Measurements from ENCODE around the gene GPRC5D.

Gene GPRC5D

DNA sequence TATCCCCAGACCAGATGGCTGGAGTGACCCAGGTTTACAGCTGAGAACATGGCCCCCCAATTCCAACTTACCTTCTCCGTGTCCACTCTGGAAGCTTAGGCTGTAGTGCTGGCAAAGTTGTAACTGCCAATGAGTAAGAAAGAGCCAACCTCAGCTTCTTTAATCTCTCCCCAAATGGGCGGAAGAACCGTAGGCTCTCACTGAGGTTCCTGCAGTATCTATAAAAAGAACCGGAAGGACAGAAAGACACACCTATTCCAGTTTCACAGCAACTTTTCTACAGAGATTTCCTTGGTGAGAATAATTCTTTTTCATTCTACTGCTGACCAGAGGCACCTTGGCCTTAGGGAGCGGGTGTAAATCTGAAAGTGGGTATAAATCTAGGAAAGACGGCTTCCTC is at the start of gene GPRC5D:
Gene GPRC5D (minus strand): TSS at position 135 of the 400 bp plus-strand sequence. CDS start 1,786 bp downstream, outside the sequence.
- no peaks in the 10 kb centered on the region for H3K4me1 Mint-ChIP-seq (ENCODE audit: low read depth)
- H3K36me3 Mint-ChIP-seq: no peaks in the 10 kb centered on the region
- no peaks in the 10 kb centered on the region for H3K9me3 Mint-ChIP-seq (ENCODE audit: low read depth)
- H3K27ac Mint-ChIP-seq: no peak within 1 kb of the TSS
- no peak within 1 kb of the TSS for H3K4me3 Mint-ChIP-seq
- H3K27me3 Mint-ChIP-seq: no peaks in the 10 kb centered on the region

DNA sequence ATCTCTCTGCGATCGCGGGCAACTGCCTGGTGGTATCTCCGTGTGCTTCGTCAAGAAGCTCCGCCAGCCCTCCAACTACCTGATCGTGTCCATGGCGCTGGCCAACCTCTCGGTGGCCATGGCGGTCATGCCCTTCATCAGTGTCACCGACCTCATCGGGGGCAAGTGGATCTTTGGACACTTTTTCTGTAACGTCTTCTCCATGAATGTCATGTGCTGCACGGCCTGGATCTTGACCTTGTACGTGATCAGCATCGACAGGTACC is 49.7 kb upstream of the GPRC5D start:
- peaks cover 33% of the 10 kb centered on the region for H3K4me1 Mint-ChIP-seq (ENCODE audit: low read depth)
- H3K27me3 Mint-ChIP-seq: peaks cover 11% of the 10 kb centered on the region
- no peaks in the 10 kb centered on the region for H3K9me3 Mint-ChIP-seq (ENCODE audit: low read depth)
- peak overlapping the region; percentile 47 for H3K27ac Mint-ChIP-seq
- H3K36me3 Mint-ChIP-seq: no peaks in the 10 kb centered on the region
- peak overlapping the region; percentile 90 for H3K4me3 Mint-ChIP-seq

DNA sequence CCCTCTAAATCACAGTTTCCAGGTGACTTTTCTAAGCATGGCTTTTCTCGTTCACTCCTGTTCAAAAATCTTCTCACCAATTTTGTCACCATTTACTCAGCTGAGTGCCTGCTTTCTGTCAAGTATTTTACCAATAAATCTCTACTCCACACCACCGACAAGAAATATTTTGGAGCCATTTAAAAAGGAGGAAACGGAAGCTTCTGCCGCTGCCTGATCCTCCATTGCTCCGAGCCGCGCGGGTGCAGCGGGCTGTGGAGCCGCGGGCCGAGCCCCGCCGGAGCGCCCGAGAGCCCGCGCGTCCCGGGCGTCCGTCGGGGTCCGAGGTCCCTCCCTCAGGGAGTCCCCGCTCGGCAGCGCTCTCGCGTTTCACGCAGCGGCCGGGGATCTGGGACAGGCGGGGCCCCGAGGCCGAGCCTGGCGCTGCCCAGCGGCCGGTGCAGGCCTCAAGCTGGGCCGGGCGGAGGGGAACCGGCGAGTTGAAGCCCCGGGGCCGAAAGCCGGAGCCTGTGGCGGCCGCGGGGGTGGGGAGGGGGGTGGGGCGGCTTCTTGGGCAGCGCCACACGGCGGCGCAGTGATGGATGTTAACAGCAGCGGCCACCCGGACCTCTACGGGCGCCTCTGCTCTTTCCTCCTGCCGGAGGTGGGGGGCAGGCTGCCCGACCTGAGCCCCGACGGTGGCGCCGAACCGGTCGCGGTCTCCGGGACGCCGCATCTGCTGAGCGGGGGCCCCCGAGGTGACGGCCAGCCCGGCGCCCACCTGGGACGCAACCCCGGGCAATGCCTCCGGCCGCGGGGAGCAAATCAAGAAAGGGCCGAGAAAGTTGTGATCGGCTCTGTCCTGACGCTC is 49.2 kb upstream of the GPRC5D start:
- H3K27me3 Mint-ChIP-seq: peaks cover 11% of the 10 kb centered on the region
- peak overlapping the region; percentile 94 for H3K4me3 Mint-ChIP-seq
- no peak overlapping the region for H3K27ac Mint-ChIP-seq
- H3K36me3 Mint-ChIP-seq: no peaks in the 10 kb centered on the region
- H3K4me1 Mint-ChIP-seq (ENCODE audit: low read depth): peaks cover 34% of the 10 kb centered on the region
- no peaks in the 10 kb centered on the region for H3K9me3 Mint-ChIP-seq (ENCODE audit: low read depth)

DNA sequence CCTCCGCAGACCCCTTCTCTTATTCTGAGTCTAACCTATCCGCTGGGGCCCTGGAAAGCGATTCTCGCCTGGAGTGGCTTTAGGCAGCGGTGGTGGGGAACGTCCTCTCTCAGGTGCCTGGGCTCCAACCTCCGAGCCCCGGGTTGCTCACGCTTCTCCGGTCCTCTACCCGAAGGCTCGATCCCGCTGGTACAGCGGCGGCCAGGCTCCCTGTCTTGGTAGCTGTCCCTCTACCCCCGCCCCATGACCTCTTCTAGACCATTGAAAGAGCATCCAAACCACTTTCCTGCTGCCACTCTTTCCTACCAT is 48.6 kb upstream of the GPRC5D start:
- no peaks in the 10 kb centered on the region for H3K36me3 Mint-ChIP-seq
- no peak overlapping the region for H3K27ac Mint-ChIP-seq
- H3K9me3 Mint-ChIP-seq (ENCODE audit: low read depth): no peaks in the 10 kb centered on the region
- H3K4me3 Mint-ChIP-seq: peak overlapping the region; percentile 94
- H3K4me1 Mint-ChIP-seq (ENCODE audit: low read depth): peaks cover 34% of the 10 kb centered on the region
- H3K27me3 Mint-ChIP-seq: peaks cover 11% of the 10 kb centered on the region

DNA sequence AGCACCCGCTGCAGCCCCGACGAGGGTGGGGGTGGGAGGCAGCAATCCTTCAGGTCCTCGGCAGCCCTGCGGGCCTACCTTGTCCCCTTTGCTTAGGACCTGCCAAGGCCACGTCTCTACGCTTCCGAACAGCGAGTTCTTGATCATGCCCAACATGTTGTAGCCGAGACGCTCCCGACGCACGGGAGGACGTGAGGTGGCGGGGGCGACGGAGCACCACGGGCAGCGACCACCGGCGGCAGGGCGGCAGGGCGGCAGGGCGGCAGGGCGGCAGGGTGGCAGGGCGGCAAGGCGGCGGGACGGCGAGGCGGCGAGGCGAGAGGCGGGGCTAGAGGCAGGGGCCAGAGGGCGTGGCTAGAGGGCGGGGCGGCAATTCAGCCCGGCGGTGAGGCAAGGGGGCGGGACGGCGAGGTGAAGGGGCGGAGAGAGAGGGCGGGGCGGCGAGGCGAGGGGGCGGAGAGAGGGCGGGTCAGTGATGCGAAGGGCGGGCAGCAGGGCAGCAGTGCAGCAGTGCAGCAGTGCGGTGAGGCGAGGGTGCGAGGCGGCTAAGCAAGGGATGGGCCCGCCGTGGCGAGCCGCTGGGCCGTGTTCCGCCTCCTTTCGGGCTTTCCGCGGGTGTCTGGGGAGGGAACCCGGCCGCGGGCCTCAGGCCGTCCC is 48.1 kb upstream of the GPRC5D start, which contains the start of gene HEBP1:
Gene HEBP1 (minus strand): TSS at position 307 of the 657 bp plus-strand sequence. CDS start 151 bp downstream, at position 156.
- H3K4me1 Mint-ChIP-seq (ENCODE audit: low read depth): peaks cover 34% of the 10 kb centered on the region
- no peaks in the 10 kb centered on the region for H3K9me3 Mint-ChIP-seq (ENCODE audit: low read depth)
- H3K27me3 Mint-ChIP-seq: peaks cover 11% of the 10 kb centered on the region
- peak within 1 kb of the TSS; percentile 94 for H3K4me3 Mint-ChIP-seq
- no peaks in the 10 kb centered on the region for H3K36me3 Mint-ChIP-seq
- peak within 1 kb of the TSS; percentile 22 for H3K27ac Mint-ChIP-seq

DNA sequence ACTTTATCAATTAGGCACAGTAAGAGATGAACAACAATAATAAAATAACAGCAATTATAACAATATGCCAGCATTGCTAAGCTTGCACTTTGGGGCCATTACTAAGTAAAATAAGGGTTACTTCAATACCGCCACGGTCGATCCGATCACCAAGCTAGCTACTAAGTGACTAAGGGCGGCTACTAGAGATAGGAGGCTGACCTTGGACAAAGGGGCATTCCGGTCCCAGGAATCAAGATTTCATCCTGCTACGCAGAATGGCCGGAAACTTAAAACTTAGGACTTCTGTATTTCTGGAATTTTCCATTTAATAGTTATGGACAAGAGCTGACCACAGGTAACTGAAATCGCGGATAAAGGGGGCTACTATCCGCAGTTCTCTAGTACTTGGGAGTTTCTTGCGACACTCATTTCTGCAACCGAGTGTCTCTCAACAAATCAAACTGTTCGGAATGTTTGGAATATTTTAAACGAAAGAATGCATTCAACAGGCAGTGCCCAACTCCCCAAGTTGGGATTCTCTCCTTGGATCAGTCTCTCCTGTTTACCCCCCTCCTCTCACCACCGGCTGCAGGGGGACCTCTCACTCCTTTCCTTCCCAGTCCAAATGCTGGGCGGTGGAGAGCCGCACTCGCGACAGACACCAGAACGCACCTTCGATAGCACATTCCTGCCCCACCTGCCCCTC is 47.4 kb upstream of the GPRC5D start:
- Mint-ChIP-seq H3K4me3 (peak overlapping the region; percentile 94), H3K27ac (peak overlapping the region; percentile 22), H3K4me1 (ENCODE audit: low read depth) (peaks cover 34% of the 10 kb centered on the region)

DNA sequence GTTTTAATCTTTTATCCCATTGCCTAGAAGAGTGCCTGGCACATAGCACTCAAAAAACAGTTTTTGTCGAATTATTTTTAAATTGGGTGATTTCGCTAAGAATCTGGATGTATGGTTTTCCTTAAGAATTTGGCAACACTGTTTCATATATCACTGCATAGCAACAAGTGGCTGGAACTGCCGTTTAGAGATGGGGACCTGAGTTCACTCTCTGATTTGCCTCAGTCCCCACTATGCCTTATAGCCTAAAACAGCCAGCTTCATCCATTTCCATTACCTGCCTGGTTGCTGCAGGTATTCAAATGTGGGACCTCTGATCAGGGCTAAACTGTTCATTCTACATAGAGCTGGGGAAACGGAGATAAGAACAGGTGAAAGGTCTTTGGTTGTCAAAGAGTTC is 46.3 kb upstream of the GPRC5D start:
- H3K4me3 Mint-ChIP-seq: peak overlapping the region; percentile 94
- peaks cover 4% of the 10 kb centered on the region for H3K9me3 Mint-ChIP-seq (ENCODE audit: low read depth)
- H3K36me3 Mint-ChIP-seq: peaks cover 7% of the 10 kb centered on the region
- H3K27ac Mint-ChIP-seq: no peak overlapping the region
- peaks cover 38% of the 10 kb centered on the region for H3K4me1 Mint-ChIP-seq (ENCODE audit: low read depth)
- H3K27me3 Mint-ChIP-seq: peaks cover 6% of the 10 kb centered on the region

More for the DNA sequence above, 47.4 kb upstream of the GPRC5D start:
- Mint-ChIP-seq H3K36me3 (no peaks in the 10 kb centered on the region), H3K9me3 (ENCODE audit: low read depth) (no peaks in the 10 kb centered on the region), H3K27me3 (peaks cover 8% of the 10 kb centered on the region)

DNA sequence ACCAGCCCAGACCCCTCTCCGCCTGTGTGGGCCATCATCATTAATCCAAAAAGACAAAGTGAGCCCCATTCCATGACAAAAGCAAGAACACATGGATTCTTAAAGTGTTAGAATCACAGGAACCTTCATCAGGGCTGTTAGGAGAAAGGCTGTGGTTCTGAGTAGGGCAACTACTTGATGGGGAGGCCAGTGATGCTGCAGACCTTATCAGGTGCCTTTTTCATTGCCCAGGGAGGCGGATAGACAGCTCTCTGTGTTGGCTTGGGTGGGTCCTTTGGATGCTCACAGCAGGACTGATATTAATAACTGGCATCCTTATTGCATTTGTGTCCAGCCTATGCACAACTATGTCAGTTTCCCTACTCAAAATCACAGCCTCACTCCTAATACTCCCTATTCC is 45.8 kb upstream of the GPRC5D start:
- Mint-ChIP-seq H3K9me3 (ENCODE audit: low read depth) (peaks cover 5% of the 10 kb centered on the region), H3K27ac (no peak overlapping the region), H3K4me3 (no peak overlapping the region), H3K36me3 (peaks cover 7% of the 10 kb centered on the region), H3K4me1 (ENCODE audit: low read depth) (peaks cover 44% of the 10 kb centered on the region), H3K27me3 (peaks cover 6% of the 10 kb centered on the region)

DNA sequence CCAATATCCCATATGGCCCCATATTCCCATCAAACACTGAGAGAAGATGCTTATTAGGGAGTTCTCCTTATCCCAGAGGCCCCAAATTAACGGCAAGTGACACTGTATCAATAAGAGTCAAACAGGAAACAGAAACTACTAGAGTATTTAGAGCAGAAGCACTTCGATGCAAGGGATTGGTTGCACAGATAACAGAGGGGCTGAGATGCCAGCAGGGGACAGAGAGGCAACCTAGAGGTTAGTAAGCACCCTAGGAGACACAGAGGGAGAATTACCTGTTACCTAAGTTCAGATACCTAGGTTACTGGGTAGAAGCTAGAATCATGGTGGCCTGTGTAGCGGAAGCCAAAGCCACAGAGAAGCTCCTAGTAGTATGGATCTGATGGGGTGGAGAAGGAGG is 45.2 kb upstream of the GPRC5D start:
- Mint-ChIP-seq H3K27me3 (peaks cover 3% of the 10 kb centered on the region), H3K27ac (no peak overlapping the region), H3K4me3 (no peak overlapping the region), H3K4me1 (ENCODE audit: low read depth) (peaks cover 46% of the 10 kb centered on the region), H3K36me3 (peaks cover 7% of the 10 kb centered on the region), H3K9me3 (ENCODE audit: low read depth) (peaks cover 5% of the 10 kb centered on the region)

DNA sequence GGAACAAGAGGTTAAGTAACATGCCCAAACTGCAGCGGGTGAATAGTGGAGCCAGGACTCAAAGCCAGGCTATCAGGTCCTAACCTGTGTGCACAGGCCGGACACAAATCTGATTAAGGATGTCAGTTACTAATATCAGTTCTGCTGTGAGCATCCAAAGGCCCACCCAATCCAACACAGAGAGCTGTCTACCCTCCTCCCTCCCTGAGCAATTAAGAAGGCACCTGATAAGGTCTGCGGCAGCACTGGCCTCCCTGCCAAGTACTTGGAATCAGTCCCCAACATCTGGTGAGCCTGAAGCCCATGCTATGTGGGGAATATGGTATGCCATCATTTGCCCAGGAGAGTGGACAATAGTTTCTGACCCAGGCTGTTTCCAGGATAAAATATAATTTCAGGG is 44.2 kb upstream of the GPRC5D start:
- Mint-ChIP-seq H3K4me1 (ENCODE audit: low read depth) (peaks cover 40% of the 10 kb centered on the region), H3K27ac (no peak overlapping the region)

DNA sequence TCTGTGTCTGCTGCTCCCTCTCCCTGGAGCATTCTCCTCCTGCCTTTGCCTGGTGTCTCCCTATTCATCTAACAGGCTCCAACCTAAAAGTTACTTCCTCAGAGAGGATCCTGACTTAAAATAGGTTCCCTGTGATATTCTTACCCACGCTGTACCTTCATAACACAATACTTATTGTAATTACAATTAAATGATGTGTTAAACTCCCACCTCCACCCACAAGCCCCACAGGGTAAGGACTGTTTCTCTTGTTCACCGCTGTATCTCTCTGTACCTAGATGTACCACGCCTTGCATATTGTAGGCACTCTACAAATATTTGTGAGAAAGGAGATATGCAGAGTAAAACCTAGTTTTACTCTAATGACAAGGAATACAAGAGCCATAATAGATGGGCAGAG is 43.1 kb upstream of the GPRC5D start:
- Mint-ChIP-seq H3K4me1 (ENCODE audit: low read depth) (peaks cover 38% of the 10 kb centered on the region), H3K9me3 (ENCODE audit: low read depth) (peaks cover 5% of the 10 kb centered on the region), H3K4me3 (no peak overlapping the region), H3K27me3 (no peaks in the 10 kb centered on the region), H3K27ac (no peak overlapping the region), H3K36me3 (peaks cover 7% of the 10 kb centered on the region)

More for the DNA sequence above, 44.2 kb upstream of the GPRC5D start:
- peaks cover 7% of the 10 kb centered on the region for H3K36me3 Mint-ChIP-seq
- peaks cover 5% of the 10 kb centered on the region for H3K9me3 Mint-ChIP-seq (ENCODE audit: low read depth)
- no peak overlapping the region for H3K4me3 Mint-ChIP-seq
- H3K27me3 Mint-ChIP-seq: no peaks in the 10 kb centered on the region

DNA sequence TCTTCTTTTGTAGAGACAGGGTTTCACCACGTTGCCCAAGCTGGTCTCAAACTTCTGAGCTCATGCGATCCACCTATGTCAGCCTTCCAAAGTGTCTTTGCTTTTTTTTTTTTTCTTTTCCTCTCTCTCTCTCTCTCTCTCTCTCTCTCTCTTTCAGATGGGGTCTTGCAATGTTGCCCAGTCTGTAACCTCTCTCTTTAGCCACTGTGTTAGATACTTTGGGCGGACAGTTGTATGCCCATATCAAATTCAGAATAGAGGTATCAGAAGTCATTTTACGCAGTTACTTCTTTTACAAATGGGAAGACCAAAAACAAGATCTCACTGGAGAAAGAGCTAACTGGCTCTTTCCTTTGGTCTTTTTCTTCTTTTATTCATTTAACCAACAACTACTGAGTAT is 41.4 kb upstream of the GPRC5D start:
- no peak overlapping the region for H3K4me3 Mint-ChIP-seq
- peaks cover 25% of the 10 kb centered on the region for H3K4me1 Mint-ChIP-seq (ENCODE audit: low read depth)
- no peak overlapping the region for H3K27ac Mint-ChIP-seq
- peaks cover 5% of the 10 kb centered on the region for H3K9me3 Mint-ChIP-seq (ENCODE audit: low read depth)
- H3K27me3 Mint-ChIP-seq: no peaks in the 10 kb centered on the region
- peaks cover 7% of the 10 kb centered on the region for H3K36me3 Mint-ChIP-seq

DNA sequence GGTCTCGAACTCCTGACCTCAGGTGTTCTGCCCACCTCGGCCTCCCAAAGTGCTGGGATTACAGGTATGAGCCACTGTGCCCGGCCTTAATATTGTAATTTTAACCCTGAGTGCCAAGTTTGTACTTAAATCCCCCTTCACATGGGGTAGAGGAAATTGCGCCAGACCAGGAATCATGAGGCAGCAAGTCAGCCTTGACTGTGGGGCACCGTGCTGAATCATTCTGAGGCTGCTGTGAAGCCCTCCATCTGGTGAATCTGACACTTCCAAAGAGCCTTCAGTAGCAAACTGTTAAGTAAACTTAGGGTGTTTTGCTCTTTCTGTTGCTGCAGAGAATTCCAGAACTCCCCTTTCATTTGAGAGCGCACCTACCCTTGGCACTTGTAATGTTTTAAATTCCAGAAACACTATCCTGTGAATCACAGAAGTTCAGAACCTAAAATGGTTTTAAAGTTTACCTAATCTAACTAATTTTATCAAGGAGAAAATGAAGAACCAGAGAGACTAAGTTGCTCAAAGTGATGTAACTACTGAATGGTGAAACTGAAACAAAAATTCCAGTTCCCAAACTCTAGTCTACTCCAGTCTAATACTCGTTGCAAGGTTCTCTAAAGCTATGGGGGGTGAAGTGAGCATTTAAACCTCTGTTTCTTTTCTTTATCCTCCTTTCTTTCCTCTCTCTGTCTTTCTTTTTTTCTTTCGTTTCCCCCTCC is 40.6 kb upstream of the GPRC5D start:
- Mint-ChIP-seq H3K27me3 (no peaks in the 10 kb centered on the region), H3K9me3 (ENCODE audit: low read depth) (peaks cover 5% of the 10 kb centered on the region), H3K4me1 (ENCODE audit: low read depth) (peaks cover 19% of the 10 kb centered on the region), H3K27ac (no peak overlapping the region), H3K36me3 (peaks cover 7% of the 10 kb centered on the region), H3K4me3 (no peak overlapping the region)

DNA sequence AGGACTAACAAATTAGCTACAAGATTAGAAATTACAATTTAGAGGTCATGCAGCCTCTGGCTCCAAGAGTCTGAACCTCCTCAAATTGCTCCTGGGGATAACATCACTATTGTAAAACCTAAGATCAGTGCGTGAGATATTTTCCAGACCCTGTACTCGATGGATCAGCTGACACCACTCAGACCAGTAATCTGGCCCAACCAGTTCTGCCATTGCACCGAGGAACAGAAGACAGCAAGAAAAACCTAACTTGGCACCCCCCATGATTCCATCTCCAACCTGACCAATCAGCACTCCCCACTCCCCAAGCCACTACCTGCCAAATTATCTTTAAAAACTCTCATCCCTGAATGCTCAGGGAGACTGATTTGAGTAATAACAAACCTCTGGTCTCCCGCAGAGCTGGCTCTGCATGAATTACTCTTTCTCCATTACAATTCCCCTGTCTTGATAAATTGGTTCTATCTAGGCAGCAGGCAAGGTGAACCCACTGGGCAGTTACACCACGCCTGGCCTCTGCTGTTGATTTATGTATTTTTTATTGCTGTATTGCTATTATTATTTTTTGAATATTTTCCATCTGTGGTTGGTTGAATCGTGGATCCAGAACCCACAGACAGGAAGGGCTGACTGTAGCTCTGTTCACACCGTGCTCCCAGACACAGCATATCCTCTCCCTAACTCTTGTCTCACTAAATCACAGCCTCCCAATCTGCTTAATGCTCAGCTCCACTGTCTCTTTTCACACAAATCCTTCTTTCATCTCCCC is 38.9 kb upstream of the GPRC5D start:
- Mint-ChIP-seq H3K9me3 (ENCODE audit: low read depth) (peaks cover 5% of the 10 kb centered on the region), H3K27ac (no peak overlapping the region), H3K27me3 (no peaks in the 10 kb centered on the region), H3K4me3 (no peak overlapping the region), H3K36me3 (peaks cover 10% of the 10 kb centered on the region), H3K4me1 (ENCODE audit: low read depth) (peaks cover 13% of the 10 kb centered on the region)
